GM12878 (cell line): ENCODE measurements around the gene HIVEP2. TPM values are rescaled to one million over a fixed set of nuclear protein-coding genes. Genes with fewer than 3 reads are reported as not detected.

Experiments
- ATAC-seq: fragments of 200-7000 bp; cut with Tn5 transposase; 3 replicates; pipeline ENCODE4 v1.9.1; 2020; ENCODE audit warnings: mild to moderate bottlenecking, moderate library complexity
- BruUV-seq: library from RNA; stranded (reverse); fragments of 400-500 nt; replicated peaks from 2 replicates; lab custom pipeline; 2021; lab: Mats Ljungman, UMichigan
- CTCF ChIA-PET: fragments of 300-600 bp; sonication (Branson Sonifier 250); formaldehyde crosslinking; extraction: SDS; loops from one replicate; lab custom pipeline; 2021; ENCODE audit warnings: inconsistent platforms; lab: Yijun Ruan, JAX
- POLR2A ChIA-PET: fragments of 350-600 bp; formaldehyde crosslinking; extraction: SDS; loops from one replicate; lab custom pipeline; 2021; ENCODE audit warnings: inconsistent platforms; lab: Charles Lee
- RAD21 ChIA-PET: fragments of 300-600 bp; sonication (Branson Sonifier 250); formaldehyde crosslinking; loops from one replicate; lab custom pipeline; 2023; ENCODE audit warnings: antibody characterized with exemption; ENCODE audit not compliant: unreplicated experiment; lab: Charles Lee
- SMC1A ChIA-PET: fragments of 300-600 bp; sonication (Branson Sonifier 250); formaldehyde crosslinking; loops from one replicate; lab custom pipeline; 2023; ENCODE audit not compliant: unreplicated experiment, uncharacterized antibody; lab: Charles Lee
- DNase-seq: peaks from one replicate; pipeline ENCODE4 v3.0.0-alpha.2; 2011; ENCODE audit warnings: low read depth, low spot score
- FAIRE-seq: peaks from 3 replicates; lab custom pipeline; 2011; peaks lifted over from hg19 to GRCh38; lab: Jason Lieb, UNC
- H2AFZ ChIP-seq: 2 replicates; pipeline ENCODE4 v1.6.0; 2011; ENCODE audit warnings: low read depth, low read length, control low read depth; ENCODE audit not compliant: control insufficient read depth
- H3K27ac ChIP-seq: 2 replicates; pipeline ENCODE4 v1.5.1; 2011; ENCODE audit warnings: control low read depth; ENCODE audit not compliant: control insufficient read depth, insufficient read depth
- H3K27me3 ChIP-seq, 2 experiments: replicated peaks in 1 of 2; 2 replicates each; pipeline versions ENCODE4 v1.6.0 to v1.6.1; 2011; ENCODE audit warnings: low read length in 1 of 2; ENCODE audit not compliant: control insufficient read depth in 2 of 2, insufficient read depth in 2 of 2
- H3K36me3 ChIP-seq, 2 experiments: 2 replicates each; pipeline ENCODE4 v1.5.1; 2011; ENCODE audit warnings: low read length in 1 of 2; ENCODE audit not compliant: control insufficient read depth in 2 of 2, insufficient read depth in 2 of 2
- H3K4me1 ChIP-seq: 2 replicates; pipeline ENCODE4 v1.6.1; 2011; ENCODE audit warnings: mild to moderate bottlenecking, low read length, moderate library complexity, mixed read lengths; ENCODE audit not compliant: control insufficient read depth, insufficient read depth
- H3K4me2 ChIP-seq: 2 replicates; pipeline ENCODE4 v1.6.0; 2011; ENCODE audit warnings: control low read depth; ENCODE audit not compliant: control insufficient read depth, insufficient read depth
- H3K4me3 ChIP-seq: fragments of 200-600 bp; sonication (generic); 2 replicates; pipeline ENCODE4 v1.5.1; 2016
- H3K79me2 ChIP-seq: 2 replicates; pipeline ENCODE4 v1.6.0; 2011; ENCODE audit warnings: low read length; ENCODE audit not compliant: control insufficient read depth, insufficient read depth
- H3K9ac ChIP-seq: 2 replicates; pipeline ENCODE4 v1.8.0; 2011; ENCODE audit warnings: low read length, control low read depth, mixed read lengths; ENCODE audit not compliant: control insufficient read depth, insufficient read depth
- H3K9me3 ChIP-seq: replicated peaks from 3 replicates; pipeline ENCODE4 v1.5.1; 2011; ENCODE audit warnings: mild to moderate bottlenecking, low read length; ENCODE audit not compliant: control insufficient read depth, insufficient read depth
- H4K20me1 ChIP-seq: 2 replicates; pipeline ENCODE4 v1.6.0; 2011; ENCODE audit not compliant: control insufficient read depth, insufficient read depth
- ATF7 ChIP-seq: fragments of 450-650 bp; IDR thresholded peaks from 2 replicates; pipeline ENCODE4 v1.6.1; 2016; ENCODE audit warnings: low read depth, mild to moderate bottlenecking
- CREB1 ChIP-seq: IDR thresholded peaks from 2 replicates; pipeline ENCODE4 v1.6.1; 2012; ENCODE audit warnings: low read depth, mild to moderate bottlenecking, inconsistent platforms
- CREM ChIP-seq: IDR thresholded peaks from 2 replicates; pipeline ENCODE4 v1.6.1; 2014; ENCODE audit warnings: antibody characterized with exemption, low read depth
- SP1 ChIP-seq: IDR thresholded peaks from one replicate; pipeline ENCODE4 v1.6.1; 2011; ENCODE audit warnings: low read depth, low read length
- SPI1 ChIP-seq: IDR thresholded peaks from 2 replicates; pipeline ENCODE4 v1.6.1; 2011; ENCODE audit warnings: low read depth, mild to moderate bottlenecking, low read length, moderate library complexity, borderline replicate concordance; ENCODE audit not compliant: insufficient read depth
- STAT1 ChIP-seq: fragments of 450-650 bp; conservative IDR thresholded peaks from 2 replicates; pipeline ENCODE4 v1.6.1; 2014; ENCODE audit warnings: antibody characterized with exemption, mild to moderate bottlenecking
- SUPT20H ChIP-seq: IDR thresholded peaks from 2 replicates; pipeline ENCODE4 v1.6.1; 2011; ENCODE audit warnings: low read depth, mild to moderate bottlenecking, low read length, moderate library complexity, borderline replicate concordance; ENCODE audit not compliant: control insufficient read depth
- TCF7 ChIP-seq: IDR thresholded peaks from 2 replicates; pipeline ENCODE4 v1.6.1; 2014; ENCODE audit warnings: antibody characterized with exemption, borderline replicate concordance
- ZNF207 ChIP-seq: fragments of 450-650 bp; IDR thresholded peaks from 2 replicates; pipeline ENCODE4 v1.6.1; 2014; ENCODE audit warnings: antibody characterized with exemption, mild to moderate bottlenecking, borderline replicate concordance
- ZNF24 ChIP-seq: fragments of 450-650 bp; IDR thresholded peaks from 2 replicates; pipeline ENCODE4 v1.6.1; 2017; ENCODE audit warnings: antibody characterized with exemption, mild to moderate bottlenecking
- WGBS: methylation state at CpG from one replicate; pipeline ENCODE4 v1.1.6; 2016; ENCODE audit warnings: low lambda C conversion rate; ENCODE audit not compliant: insufficient replicate concordance, insufficient coverage; ENCODE audit errors: missing lambda C conversion rate; 5-methylcytosine and 5-hydroxymethylcytosine counted together
- in situ Hi-C: fragments of 300-500 bp; cut with MboI; formaldehyde crosslinking; loops from 9 replicates; pipeline ENCODE4 v1.14.3; 2018; ENCODE audit warnings: mixed read lengths
- intact Hi-C: fragments of 100-400 bp; cut with micrococcal nuclease; formaldehyde crosslinking; loops from one replicate; pipeline ENCODE4 v1.14.2; 2022; ENCODE audit not compliant: unreplicated experiment
- polyA plus RNA-seq, 11 experiments: library from polyadenylated mRNA; depleted of rRNA in 4 of 11; unstranded in 6 of 11; stranded (reverse) in 5 of 11; fragments of >200 nt; fragmentation: Nextera tagmentation in 4 of 11; fragmentation: Illumina TruSeq in 1 of 11; extraction: Ambion mirVana in 4 of 11; extraction: Trizol in 1 of 11; gene quantifications; 1 replicate in 1 of 11; 2 replicates in 10 of 11; pipeline versions ENCODE4 v1.2.1 to v1.2.3, GENCODE V29; 2011 to 2016; ENCODE audit warnings: inconsistent platforms in 2 of 11, missing spikeins in 2 of 11, low read depth in 1 of 11
- total RNA-seq, 4 experiments: library from RNA; depleted of rRNA in 3 of 4; stranded (reverse); fragments of >200 nt in 3 of 4; fragmentation: Illumina TruSeq in 1 of 4; extraction: Trizol in 1 of 4; gene quantifications; 2 replicates each; pipeline versions ENCODE4 v1.2.1 to v1.2.3, GENCODE V29; 2013 to 2021
- TF ChIP-seq, protein P1 (sequence below): fragments of 150-350 bp; IDR thresholded peaks from 2 replicates; pipeline ENCODE4 v1.6.1; 2016; ENCODE audit warnings: low read depth, low read length
- TF ChIP-seq, protein P2 (sequence below): fragments of 450-650 bp; IDR thresholded peaks from 2 replicates; pipeline ENCODE4 v1.6.1; 2017; ENCODE audit warnings: mild to moderate bottlenecking, moderate library complexity

Gene HIVEP2
- total and polyA plus RNA-seq, 10 of the 15 experiments (the other 5 are each of a cell fraction or from before 2014, with no cell fraction given) = 1.2 to 15.7 (median 10.2) TPM

DNA sequence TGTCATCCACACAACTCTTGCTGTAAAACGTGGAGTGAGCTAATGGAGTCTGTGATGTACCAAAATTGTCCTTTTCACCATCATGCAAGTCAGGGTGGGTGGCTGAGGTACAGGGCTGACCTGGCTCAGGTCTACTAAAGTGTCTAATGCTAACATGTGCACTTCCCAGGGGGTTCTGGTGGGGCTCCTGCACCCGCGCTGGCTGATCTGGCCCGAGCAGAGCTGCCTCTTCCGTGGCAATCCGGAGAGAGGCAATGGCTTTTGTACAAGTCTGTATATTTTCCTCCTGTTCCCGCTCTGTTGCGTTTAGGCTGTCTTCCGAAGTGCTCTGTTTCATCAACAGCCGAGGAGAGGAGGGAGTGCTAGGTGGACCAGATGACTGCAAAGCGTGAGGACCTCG lies 191.8 kb downstream of the HIVEP2 start:
- Histone ChIP-seq H3K27me3 (no peaks in the 10 kb centered on the region), H3K9me3 (no peaks in the 10 kb centered on the region), H3K79me2 (no peaks in the 10 kb centered on the region), H3K36me3 (peaks cover 14 to 15% of the 10 kb centered on the region in 2 experiments), H3K4me3 (no peak overlapping the region), H3K27ac (no peak overlapping the region), H4K20me1 (no peaks in the 10 kb centered on the region), H3K9ac (no peak overlapping the region), H2AFZ (no peak overlapping the region), H3K4me2 (no peak overlapping the region), H3K4me1 (no peaks in the 10 kb centered on the region)
- ChIA-PET SMC1A (no interaction called here), RAD21 (no interaction called here), CTCF (no interaction called here), POLR2A (no interaction called here)
- WGBS = 97% methylated on average over 12 of the region's 12 CpGs
- FAIRE-seq (no peak), ATAC-seq (no peak), DNase-seq (no peak)
- intact Hi-C loops (no loop called here), in situ Hi-C loops (no loop called here)
- TF ChIP-seq ZNF207 (no peak), SUPT20H (no peak), SPI1 (no peak), CREB1 (no peak), ATF7 (no peak), TCF7 (no peak)
- no TSS peak for BruUV-seq

DNA sequence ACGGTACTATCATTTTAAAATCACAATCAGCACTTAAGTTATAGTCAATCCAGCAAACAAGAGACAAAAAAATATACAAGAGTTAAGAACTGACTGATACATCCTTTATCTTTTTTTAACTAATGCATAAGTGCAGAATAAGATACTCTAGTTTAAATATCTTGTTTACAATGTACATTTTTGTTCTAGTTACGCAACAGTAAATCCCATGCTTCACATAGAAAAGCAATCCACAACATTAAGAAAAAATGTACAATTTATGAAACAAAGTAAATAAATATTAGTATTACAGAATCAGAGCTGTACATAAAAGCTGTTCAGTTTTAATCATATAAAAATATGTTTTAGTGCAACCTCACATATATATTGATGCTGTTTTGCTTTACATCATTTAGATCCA lies 192.6 kb downstream of the HIVEP2 start:
- in situ Hi-C loops = no loop called here
- no peaks in the 10 kb centered on the region for H3K27me3 ChIP-seq
- H3K4me3 ChIP-seq = no peak overlapping the region
- FAIRE-seq = peak; percentile 49
- BruUV-seq = no TSS peak
- ChIA-PET RAD21 (no interaction called here), CTCF (no interaction called here), SMC1A (interaction anchor here (0.6 kb wide), 1 partner anchor 27 kb away, joined by 3 read pairs; no protein-coding TSS in a partner anchor), POLR2A (no interaction called here)
- no peak for ATAC-seq
- peaks cover 11 to 14% of the 10 kb centered on the region in 2 experiments; a peak in 3 of 4 replicates for H3K36me3 ChIP-seq
- no peaks in the 10 kb centered on the region for H3K9me3 ChIP-seq
- intact Hi-C loops = no loop called here
- no peak overlapping the region for H3K27ac ChIP-seq
- H3K4me2 ChIP-seq = no peak overlapping the region
- 100% methylated on average over 2 of the region's 2 CpGs for WGBS
- H3K79me2 ChIP-seq = no peaks in the 10 kb centered on the region
- no peak overlapping the region for H2AFZ ChIP-seq
- no peak for DNase-seq
- no peaks in the 10 kb centered on the region for H4K20me1 ChIP-seq
- H3K4me1 ChIP-seq = no peaks in the 10 kb centered on the region
- no peak overlapping the region for H3K9ac ChIP-seq
- TF ChIP-seq, protein P1, sequence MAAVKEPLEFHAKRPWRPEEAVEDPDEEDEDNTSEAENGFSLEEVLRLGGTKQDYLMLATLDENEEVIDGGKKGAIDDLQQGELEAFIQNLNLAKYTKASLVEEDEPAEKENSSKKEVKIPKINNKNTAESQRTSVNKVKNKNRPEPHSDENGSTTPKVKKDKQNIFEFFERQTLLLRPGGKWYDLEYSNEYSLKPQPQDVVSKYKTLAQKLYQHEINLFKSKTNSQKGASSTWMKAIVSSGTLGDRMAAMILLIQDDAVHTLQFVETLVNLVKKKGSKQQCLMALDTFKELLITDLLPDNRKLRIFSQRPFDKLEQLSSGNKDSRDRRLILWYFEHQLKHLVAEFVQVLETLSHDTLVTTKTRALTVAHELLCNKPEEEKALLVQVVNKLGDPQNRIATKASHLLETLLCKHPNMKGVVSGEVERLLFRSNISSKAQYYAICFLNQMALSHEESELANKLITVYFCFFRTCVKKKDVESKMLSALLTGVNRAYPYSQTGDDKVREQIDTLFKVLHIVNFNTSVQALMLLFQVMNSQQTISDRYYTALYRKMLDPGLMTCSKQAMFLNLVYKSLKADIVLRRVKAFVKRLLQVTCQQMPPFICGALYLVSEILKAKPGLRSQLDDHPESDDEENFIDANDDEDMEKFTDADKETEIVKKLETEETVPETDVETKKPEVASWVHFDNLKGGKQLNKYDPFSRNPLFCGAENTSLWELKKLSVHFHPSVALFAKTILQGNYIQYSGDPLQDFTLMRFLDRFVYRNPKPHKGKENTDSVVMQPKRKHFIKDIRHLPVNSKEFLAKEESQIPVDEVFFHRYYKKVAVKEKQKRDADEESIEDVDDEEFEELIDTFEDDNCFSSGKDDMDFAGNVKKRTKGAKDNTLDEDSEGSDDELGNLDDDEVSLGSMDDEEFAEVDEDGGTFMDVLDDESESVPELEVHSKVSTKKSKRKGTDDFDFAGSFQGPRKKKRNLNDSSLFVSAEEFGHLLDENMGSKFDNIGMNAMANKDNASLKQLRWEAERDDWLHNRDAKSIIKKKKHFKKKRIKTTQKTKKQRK = no peak
- TF ChIP-seq, protein P2, sequence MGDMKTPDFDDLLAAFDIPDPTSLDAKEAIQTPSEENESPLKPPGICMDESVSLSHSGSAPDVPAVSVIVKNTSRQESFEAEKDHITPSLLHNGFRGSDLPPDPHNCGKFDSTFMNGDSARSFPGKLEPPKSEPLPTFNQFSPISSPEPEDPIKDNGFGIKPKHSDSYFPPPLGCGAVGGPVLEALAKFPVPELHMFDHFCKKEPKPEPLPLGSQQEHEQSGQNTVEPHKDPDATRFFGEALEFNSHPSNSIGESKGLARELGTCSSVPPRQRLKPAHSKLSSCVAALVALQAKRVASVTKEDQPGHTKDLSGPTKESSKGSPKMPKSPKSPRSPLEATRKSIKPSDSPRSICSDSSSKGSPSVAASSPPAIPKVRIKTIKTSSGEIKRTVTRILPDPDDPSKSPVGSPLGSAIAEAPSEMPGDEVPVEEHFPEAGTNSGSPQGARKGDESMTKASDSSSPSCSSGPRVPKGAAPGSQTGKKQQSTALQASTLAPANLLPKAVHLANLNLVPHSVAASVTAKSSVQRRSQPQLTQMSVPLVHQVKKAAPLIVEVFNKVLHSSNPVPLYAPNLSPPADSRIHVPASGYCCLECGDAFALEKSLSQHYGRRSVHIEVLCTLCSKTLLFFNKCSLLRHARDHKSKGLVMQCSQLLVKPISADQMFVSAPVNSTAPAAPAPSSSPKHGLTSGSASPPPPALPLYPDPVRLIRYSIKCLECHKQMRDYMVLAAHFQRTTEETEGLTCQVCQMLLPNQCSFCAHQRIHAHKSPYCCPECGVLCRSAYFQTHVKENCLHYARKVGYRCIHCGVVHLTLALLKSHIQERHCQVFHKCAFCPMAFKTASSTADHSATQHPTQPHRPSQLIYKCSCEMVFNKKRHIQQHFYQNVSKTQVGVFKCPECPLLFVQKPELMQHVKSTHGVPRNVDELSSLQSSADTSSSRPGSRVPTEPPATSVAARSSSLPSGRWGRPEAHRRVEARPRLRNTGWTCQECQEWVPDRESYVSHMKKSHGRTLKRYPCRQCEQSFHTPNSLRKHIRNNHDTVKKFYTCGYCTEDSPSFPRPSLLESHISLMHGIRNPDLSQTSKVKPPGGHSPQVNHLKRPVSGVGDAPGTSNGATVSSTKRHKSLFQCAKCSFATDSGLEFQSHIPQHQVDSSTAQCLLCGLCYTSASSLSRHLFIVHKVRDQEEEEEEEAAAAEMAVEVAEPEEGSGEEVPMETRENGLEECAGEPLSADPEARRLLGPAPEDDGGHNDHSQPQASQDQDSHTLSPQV = no peak
- no peak for TF ChIP-seq SP1
- TF ChIP-seq STAT1 = no peak
- no peak for TF ChIP-seq ZNF24
- TF ChIP-seq CREM = no peak
